SK-N-SH treated with all-trans-retinoic acid at 6 μM for 48 hours (cell line): ENCODE measurements around the gene NCLN.

Experiments
- ARNTL ChIP-seq: fragments of 450-650 bp; formaldehyde crosslinking; IDR thresholded peaks from 2 replicates; pipeline ENCODE4 v1.5.0; 2020; ENCODE audit warnings: low read depth, mild to moderate bottlenecking, moderate library complexity, borderline replicate concordance
- CREB5 ChIP-seq: fragments of 250-450 bp; sonication (Bioruptor Pico); IDR thresholded peaks from 2 replicates; pipeline ENCODE4 v1.5.1; 2020; ENCODE audit warnings: low read depth, mild to moderate bottlenecking, moderate library complexity
- CSDC2 ChIP-seq: fragments of 250-450 bp; sonication (Bioruptor Pico); IDR thresholded peaks from 2 replicates; pipeline ENCODE4 v1.5.0; 2020; ENCODE audit warnings: mild to moderate bottlenecking, moderate library complexity
- ZC3H10 ChIP-seq: fragments of 250-450 bp; sonication (Bioruptor Pico); IDR thresholded peaks from 2 replicates; pipeline ENCODE4 v1.5.1; 2021; ENCODE audit warnings: mild to moderate bottlenecking, moderate library complexity
- ZNF565 ChIP-seq: fragments of 450-650 bp; formaldehyde crosslinking; conservative IDR thresholded peaks from 2 replicates; pipeline ENCODE4 v1.5.0; 2020; ENCODE audit warnings: low read depth, mild to moderate bottlenecking, moderate library complexity
- ZNF70 ChIP-seq: fragments of 450-650 bp; formaldehyde crosslinking; IDR thresholded peaks from 2 replicates; pipeline ENCODE4 v1.5.0; 2020; ENCODE audit warnings: mild to moderate bottlenecking, moderate library complexity

GRCh38 chr19:3201911-3202310 lies 16.2 kb downstream of the NCLN start:
- TF ChIP-seq ARNTL (CRISPR knock-in tag) (no peak), ZNF70 (no peak), CSDC2 (CRISPR knock-in tag) (no peak), ZC3H10 (CRISPR knock-in tag) (no peak), CREB5 (no peak), ZNF565 (CRISPR knock-in tag) (no peak)
